Measurements from ENCODE around the gene FRMD3.

FRMD3 gene

GRCh38 chr9:83343366-83343999, 194.7 kb downstream of the FRMD3 start:
- Histone ChIP-seq H3K9me3 (no peaks in the 10 kb centered on the region), H3K36me3 (peaks cover 7% of the 10 kb centered on the region), H3K4me1 (ENCODE audit: control insufficient read depth in 1 of 2, insufficient read depth in 1 of 2, low read depth in 1 of 2, low read length in 1 of 2) (peaks cover 0 to 9% of the 10 kb centered on the region in 2 experiments), H3K27ac (no peak overlapping the region), H3K27me3 (no peaks in the 10 kb centered on the region), H3K4me3 (ENCODE audit: low read depth in 1 of 2, low read length in 1 of 2) (no peak overlapping the region)
- no peak for TF ChIP-seq CTCF (IDR thresholded peaks at IDR 0.05)

GRCh38 chr9:83342731-83343130, 195.5 kb downstream of the FRMD3 start:
- no peak overlapping the region for H3K4me3 ChIP-seq (ENCODE audit: low read depth in 1 of 2, low read length in 1 of 2)
- no peak overlapping the region for H3K27ac ChIP-seq
- H3K4me1 ChIP-seq (ENCODE audit: control insufficient read depth in 1 of 2, insufficient read depth in 1 of 2, low read depth in 1 of 2, low read length in 1 of 2): peaks cover 0 to 8% of the 10 kb centered on the region in 2 experiments
- peaks cover 7% of the 10 kb centered on the region for H3K36me3 ChIP-seq
- TF ChIP-seq CTCF (IDR thresholded peaks at IDR 0.05): no peak
- H3K9me3 ChIP-seq: no peaks in the 10 kb centered on the region
- no peaks in the 10 kb centered on the region for H3K27me3 ChIP-seq

GRCh38 chr9:83342006-83342405, 196.2 kb downstream of the FRMD3 start:
- Histone ChIP-seq H3K27ac (no peak overlapping the region), H3K9me3 (no peaks in the 10 kb centered on the region), H3K36me3 (peaks cover 7% of the 10 kb centered on the region), H3K27me3 (no peaks in the 10 kb centered on the region), H3K4me1 (ENCODE audit: control insufficient read depth in 1 of 2, insufficient read depth in 1 of 2, low read depth in 1 of 2, low read length in 1 of 2) (peaks cover 0 to 8% of the 10 kb centered on the region in 2 experiments), H3K4me3 (ENCODE audit: low read depth in 1 of 2, low read length in 1 of 2) (no peak overlapping the region)
- TF ChIP-seq CTCF (IDR thresholded peaks at IDR 0.05): no peak

GRCh38 chr9:83340451-83340850, 197.8 kb downstream of the FRMD3 start:
- H3K9me3 ChIP-seq: no peaks in the 10 kb centered on the region
- no peak overlapping the region for H3K4me3 ChIP-seq (ENCODE audit: low read depth in 1 of 2, low read length in 1 of 2)
- H3K27ac ChIP-seq: no peak overlapping the region
- TF ChIP-seq CTCF (IDR thresholded peaks at IDR 0.05): no peak
- no peaks in the 10 kb centered on the region for H3K27me3 ChIP-seq
- peaks cover 8% of the 10 kb centered on the region for H3K36me3 ChIP-seq
- peaks cover 0 to 8% of the 10 kb centered on the region in 2 experiments for H3K4me1 ChIP-seq (ENCODE audit: control insufficient read depth in 1 of 2, insufficient read depth in 1 of 2, low read depth in 1 of 2, low read length in 1 of 2)

- Histone ChIP-seq H3K4me1 (ENCODE audit: control insufficient read depth in 1 of 2, insufficient read depth in 1 of 2, low read depth in 1 of 2, low read length in 1 of 2) (peaks cover 0 to 10% of the 10 kb centered on the region in 2 experiments), H3K4me3 (ENCODE audit: low read depth in 1 of 2, low read length in 1 of 2) (no peak overlapping the region), H3K9me3 (no peaks in the 10 kb centered on the region), H3K27me3 (no peaks in the 10 kb centered on the region), H3K27ac (no peak overlapping the region), H3K36me3 (peaks cover 16% of the 10 kb centered on the region)
- TF ChIP-seq CTCF (IDR thresholded peaks at IDR 0.05): no peak
Measured at GRCh38 chr9:83339435-83339834, 198.8 kb downstream of the FRMD3 start.

All from neutrophil (primary cell).